ENCODE measurements around the gene TXNRD1. TPM values are rescaled to one million over a fixed set of nuclear protein-coding genes. Genes with fewer than 3 reads are reported as not detected.
"Not testable (repeated sequence)": the region's sequence is repeated elsewhere in the genome, so short reads cannot be mapped to it uniquely, and the experiment has no call there.

TXNRD1 gene
- total RNA-seq, 1 donor from 2014 or later = 398 TPM

GRCh38 chr12:104306376-104306775, 90.8 kb downstream of the TXNRD1 start:
- DNase-seq = no peak

GRCh38 chr12:104306943-104307654, 91.5 kb downstream of the TXNRD1 start:
- DNase-seq = no peak

- no peak for DNase-seq
Observed at GRCh38 chr12:104307655-104308000, 92.0 kb downstream of the TXNRD1 start.

- no peak for DNase-seq
Observed at GRCh38 chr12:104309446-104309993, 93.9 kb downstream of the TXNRD1 start.

GRCh38 chr12:104310751-104311633, 95.4 kb downstream of the TXNRD1 start:
- no peak for DNase-seq

GRCh38 chr12:104312202-104312601, 96.6 kb downstream of the TXNRD1 start:
- no peak for DNase-seq

GRCh38 chr12:104312654-104313053, 97.1 kb downstream of the TXNRD1 start:
- DNase-seq = no peak

- DNase-seq = no peak
Observed at GRCh38 chr12:104313568-104314241, 98.1 kb downstream of the TXNRD1 start.

- no peak for DNase-seq
Observed at GRCh38 chr12:104314242-104314614, 98.6 kb downstream of the TXNRD1 start.

GRCh38 chr12:104315326-104316224, 100.0 kb downstream of the TXNRD1 start:
- no peak for DNase-seq

- DNase-seq = no peak
Observed at GRCh38 chr12:104316936-104317335, 101.4 kb downstream of the TXNRD1 start.

- no peak for DNase-seq
Observed at GRCh38 chr12:104317538-104318210, 102.1 kb downstream of the TXNRD1 start.

GRCh38 chr12:104319028-104319427, 103.4 kb downstream of the TXNRD1 start:
- no peak for DNase-seq

- no peak for DNase-seq
Observed at GRCh38 chr12:104319918-104320626, 104.5 kb downstream of the TXNRD1 start.

GRCh38 chr12:104320627-104321024, 105.0 kb downstream of the TXNRD1 start:
- no peak for DNase-seq

GRCh38 chr12:104321949-104322348, 106.4 kb downstream of the TXNRD1 start:
- no peak for DNase-seq

- not testable (repeated sequence) for DNase-seq
Observed at GRCh38 chr12:104322533-104322932, 107.0 kb downstream of the TXNRD1 start.

- DNase-seq = no peak
Observed at GRCh38 chr12:104323899-104324298, 108.3 kb downstream of the TXNRD1 start.

GRCh38 chr12:104328278-104328677, 112.7 kb downstream of the TXNRD1 start:
- DNase-seq = not testable (repeated sequence)

GRCh38 chr12:104328790-104329189, 113.2 kb downstream of the TXNRD1 start:
- no peak for DNase-seq

Data from dermis blood vessel endothelial cell (primary cell).